GM12878 (cell line): ENCODE measurements around the gene MYH10. TPM values are rescaled to one million over a fixed set of nuclear protein-coding genes. Genes with fewer than 3 reads are reported as not detected.

Experiments used
- ATAC-seq: fragments of 200-7000 bp; cut with Tn5 transposase; 3 replicates; pipeline ENCODE4 v1.9.1; 2020; ENCODE audit warnings: mild to moderate bottlenecking, moderate library complexity
- BruUV-seq: library from RNA; stranded (reverse); fragments of 400-500 nt; replicated peaks from 2 replicates; lab custom pipeline; 2021; lab: Mats Ljungman, UMichigan
- CTCF ChIA-PET: fragments of 300-600 bp; sonication (Branson Sonifier 250); formaldehyde crosslinking; extraction: SDS; loops from one replicate; lab custom pipeline; 2021; ENCODE audit warnings: inconsistent platforms; lab: Yijun Ruan, JAX
- POLR2A ChIA-PET: fragments of 350-600 bp; formaldehyde crosslinking; extraction: SDS; loops from one replicate; lab custom pipeline; 2021; ENCODE audit warnings: inconsistent platforms; lab: Charles Lee
- RAD21 ChIA-PET: fragments of 300-600 bp; sonication (Branson Sonifier 250); formaldehyde crosslinking; loops from one replicate; lab custom pipeline; 2023; ENCODE audit warnings: antibody characterized with exemption; ENCODE audit not compliant: unreplicated experiment; lab: Charles Lee
- SMC1A ChIA-PET: fragments of 300-600 bp; sonication (Branson Sonifier 250); formaldehyde crosslinking; loops from one replicate; lab custom pipeline; 2023; ENCODE audit not compliant: unreplicated experiment, uncharacterized antibody; lab: Charles Lee
- DNase-seq: peaks from one replicate; pipeline ENCODE4 v3.0.0-alpha.2; 2011; ENCODE audit warnings: low read depth, low spot score
- FAIRE-seq: peaks from 3 replicates; lab custom pipeline; 2011; peaks lifted over from hg19 to GRCh38; lab: Jason Lieb, UNC
- H2AFZ ChIP-seq: 2 replicates; pipeline ENCODE4 v1.6.0; 2011; ENCODE audit warnings: low read depth, low read length, control low read depth; ENCODE audit not compliant: control insufficient read depth
- H3K27ac ChIP-seq: 2 replicates; pipeline ENCODE4 v1.5.1; 2011; ENCODE audit warnings: control low read depth; ENCODE audit not compliant: control insufficient read depth, insufficient read depth
- H3K27me3 ChIP-seq, 2 experiments: replicated peaks in 1 of 2; 2 replicates each; pipeline versions ENCODE4 v1.6.0 to v1.6.1; 2011; ENCODE audit warnings: low read length in 1 of 2; ENCODE audit not compliant: control insufficient read depth in 2 of 2, insufficient read depth in 2 of 2
- H3K36me3 ChIP-seq, 2 experiments: 2 replicates each; pipeline ENCODE4 v1.5.1; 2011; ENCODE audit warnings: low read length in 1 of 2; ENCODE audit not compliant: control insufficient read depth in 2 of 2, insufficient read depth in 2 of 2
- H3K4me1 ChIP-seq: 2 replicates; pipeline ENCODE4 v1.6.1; 2011; ENCODE audit warnings: mild to moderate bottlenecking, low read length, moderate library complexity, mixed read lengths; ENCODE audit not compliant: control insufficient read depth, insufficient read depth
- H3K4me2 ChIP-seq: 2 replicates; pipeline ENCODE4 v1.6.0; 2011; ENCODE audit warnings: control low read depth; ENCODE audit not compliant: control insufficient read depth, insufficient read depth
- H3K4me3 ChIP-seq: fragments of 200-600 bp; sonication (generic); 2 replicates; pipeline ENCODE4 v1.5.1; 2016
- H3K79me2 ChIP-seq: 2 replicates; pipeline ENCODE4 v1.6.0; 2011; ENCODE audit warnings: low read length; ENCODE audit not compliant: control insufficient read depth, insufficient read depth
- H3K9ac ChIP-seq: 2 replicates; pipeline ENCODE4 v1.8.0; 2011; ENCODE audit warnings: low read length, control low read depth, mixed read lengths; ENCODE audit not compliant: control insufficient read depth, insufficient read depth
- H3K9me3 ChIP-seq: replicated peaks from 3 replicates; pipeline ENCODE4 v1.5.1; 2011; ENCODE audit warnings: mild to moderate bottlenecking, low read length; ENCODE audit not compliant: control insufficient read depth, insufficient read depth
- H4K20me1 ChIP-seq: 2 replicates; pipeline ENCODE4 v1.6.0; 2011; ENCODE audit not compliant: control insufficient read depth, insufficient read depth
- CBX3 ChIP-seq: fragments of 200-600 bp; sonication (generic); IDR thresholded peaks from 2 replicates; pipeline ENCODE4 v1.6.1; 2016; ENCODE audit warnings: low read depth, borderline replicate concordance
- CUX1 ChIP-seq: IDR thresholded peaks from 2 replicates; pipeline ENCODE4 v1.6.1; 2012; ENCODE audit warnings: improper control_type of control experiment, low read depth, low read length; ENCODE audit not compliant: insufficient replicate concordance
- DPF2 ChIP-seq: fragments of 450-650 bp; IDR thresholded peaks from 2 replicates; pipeline ENCODE4 v1.6.1; 2017; ENCODE audit warnings: mild to moderate bottlenecking
- HDAC2 ChIP-seq: fragments of 200-600 bp; sonication (generic); IDR thresholded peaks from 2 replicates; pipeline ENCODE4 v1.6.1; 2017
- PML ChIP-seq: IDR thresholded peaks from 2 replicates; pipeline ENCODE4 v1.6.1; 2012; ENCODE audit warnings: low read length, inconsistent platforms
- RUNX3 ChIP-seq: IDR thresholded peaks from 2 replicates; pipeline ENCODE4 v1.6.1; 2012; ENCODE audit warnings: low read length, inconsistent platforms
- SUPT20H ChIP-seq: IDR thresholded peaks from 2 replicates; pipeline ENCODE4 v1.6.1; 2011; ENCODE audit warnings: low read depth, mild to moderate bottlenecking, low read length, moderate library complexity, borderline replicate concordance; ENCODE audit not compliant: control insufficient read depth
- ZBED1 ChIP-seq: IDR thresholded peaks from 2 replicates; pipeline ENCODE4 v1.6.1; 2016; ENCODE audit warnings: borderline replicate concordance
- ZNF384 ChIP-seq: IDR thresholded peaks from 2 replicates; pipeline ENCODE4 v1.6.1; 2012; ENCODE audit warnings: low read depth, mild to moderate bottlenecking, low read length, improper control_type of control experiment, borderline replicate concordance
- WGBS: methylation state at CpG from one replicate; pipeline ENCODE4 v1.1.6; 2016; ENCODE audit warnings: low lambda C conversion rate; ENCODE audit not compliant: insufficient replicate concordance, insufficient coverage; ENCODE audit errors: missing lambda C conversion rate; 5-methylcytosine and 5-hydroxymethylcytosine counted together
- in situ Hi-C: fragments of 300-500 bp; cut with MboI; formaldehyde crosslinking; loops from 9 replicates; pipeline ENCODE4 v1.14.3; 2018; ENCODE audit warnings: mixed read lengths
- intact Hi-C: fragments of 100-400 bp; cut with micrococcal nuclease; formaldehyde crosslinking; loops from one replicate; pipeline ENCODE4 v1.14.2; 2022; ENCODE audit not compliant: unreplicated experiment
- polyA plus RNA-seq, 11 experiments: library from polyadenylated mRNA; depleted of rRNA in 4 of 11; unstranded in 6 of 11; stranded (reverse) in 5 of 11; fragments of >200 nt; fragmentation: Nextera tagmentation in 4 of 11; fragmentation: Illumina TruSeq in 1 of 11; extraction: Ambion mirVana in 4 of 11; extraction: Trizol in 1 of 11; gene quantifications; 1 replicate in 1 of 11; 2 replicates in 10 of 11; pipeline versions ENCODE4 v1.2.1 to v1.2.3, GENCODE V29; 2011 to 2016; ENCODE audit warnings: inconsistent platforms in 2 of 11, missing spikeins in 2 of 11, low read depth in 1 of 11
- total RNA-seq, 4 experiments: library from RNA; depleted of rRNA in 3 of 4; stranded (reverse); fragments of >200 nt in 3 of 4; fragmentation: Illumina TruSeq in 1 of 4; extraction: Trizol in 1 of 4; gene quantifications; 2 replicates each; pipeline versions ENCODE4 v1.2.1 to v1.2.3, GENCODE V29; 2013 to 2021

Gene MYH10
- total and polyA plus RNA-seq, 10 of the 15 experiments (the other 5 are each of a cell fraction or from before 2014, with no cell fraction given) = 0.33 to 7.1 (median 1.0) TPM

- CTCF ChIA-PET = no interaction called here
- no peaks in the 10 kb centered on the region for H4K20me1 ChIP-seq
These were observed 46.6 kb downstream of the MYH10 start for GRCh38 chr17:8583954-8584353.

More at GRCh38 chr17:8583954-8584353, 46.6 kb downstream of the MYH10 start:
- H3K9me3 ChIP-seq = no peaks in the 10 kb centered on the region
- H3K4me2 ChIP-seq = no peak overlapping the region
- FAIRE-seq (no peak), ATAC-seq (no peak), DNase-seq (no peak)
- TF ChIP-seq SUPT20H (no peak), HDAC2 (no peak), DPF2 (no peak), CUX1 (no peak), PML (no peak), RUNX3 (no peak), ZNF384 (no peak), CBX3 (no peak), ZBED1 (no peak)
- SMC1A ChIA-PET = no interaction called here
- H3K9ac ChIP-seq = no peak overlapping the region
- no TSS peak for BruUV-seq
- H3K4me1 ChIP-seq = peaks cover 15% of the 10 kb centered on the region
- RAD21 ChIA-PET = no interaction called here
- 44% methylated on average over 2 of the region's 2 CpGs for WGBS
- H3K79me2 ChIP-seq = no peaks in the 10 kb centered on the region
- POLR2A ChIA-PET = no interaction called here
- in situ Hi-C loops (no loop called here), intact Hi-C loops (loop anchor here (10.0 kb wide), 1 partner anchor 411 kb away; no protein-coding TSS in a partner anchor)
- H2AFZ ChIP-seq = no peak overlapping the region
- H3K27me3 ChIP-seq = no peaks in the 10 kb centered on the region
- H3K27ac ChIP-seq = no peak overlapping the region
- H3K36me3 ChIP-seq = no peaks in the 10 kb centered on the region
- H3K4me3 ChIP-seq = no peak overlapping the region
